ENCODE results near the gene CLN6.

DNA sequence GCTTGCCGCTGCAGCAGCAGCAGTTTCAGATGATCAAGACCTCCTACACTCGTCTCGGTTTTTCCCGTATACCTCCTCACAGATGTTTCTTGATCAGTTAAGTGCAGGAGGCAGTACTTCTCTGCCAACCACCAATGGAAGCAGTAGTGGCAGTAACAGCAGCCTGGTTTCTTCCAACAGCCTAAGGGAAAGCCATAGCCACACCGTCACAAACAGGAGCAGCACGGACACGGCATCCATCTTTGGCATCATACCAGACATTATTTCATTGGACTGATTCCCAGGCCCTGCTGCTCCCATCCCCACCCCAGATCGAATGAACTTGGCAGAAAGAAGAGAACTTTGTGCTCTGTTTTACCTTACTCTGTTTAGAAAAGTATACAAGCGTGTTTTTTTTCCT is 42.0 kb downstream of the CLN6 start:
- no peak for TF ChIP-seq ELF1 (tag; IDR thresholded peaks at IDR 0.05)
- TF ChIP-seq EZH2 (IDR thresholded peaks at IDR 0.05; ENCODE audit: borderline replicate concordance, low read depth, low read length) = no peak
- no peak for TF ChIP-seq POLR2G (IDR thresholded peaks at IDR 0.05; ENCODE audit: low read depth, low read length)
- TF ChIP-seq, protein P1, sequence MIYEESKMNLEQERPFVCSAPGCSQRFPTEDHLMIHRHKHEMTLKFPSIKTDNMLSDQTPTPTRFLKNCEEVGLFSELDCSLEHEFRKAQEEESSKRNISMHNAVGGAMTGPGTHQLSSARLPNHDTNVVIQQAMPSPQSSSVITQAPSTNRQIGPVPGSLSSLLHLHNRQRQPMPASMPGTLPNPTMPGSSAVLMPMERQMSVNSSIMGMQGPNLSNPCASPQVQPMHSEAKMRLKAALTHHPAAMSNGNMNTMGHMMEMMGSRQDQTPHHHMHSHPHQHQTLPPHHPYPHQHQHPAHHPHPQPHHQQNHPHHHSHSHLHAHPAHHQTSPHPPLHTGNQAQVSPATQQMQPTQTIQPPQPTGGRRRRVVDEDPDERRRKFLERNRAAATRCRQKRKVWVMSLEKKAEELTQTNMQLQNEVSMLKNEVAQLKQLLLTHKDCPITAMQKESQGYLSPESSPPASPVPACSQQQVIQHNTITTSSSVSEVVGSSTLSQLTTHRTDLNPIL (CRISPR knock-in tag; IDR thresholded peaks at IDR 0.05) = no peak
- TF ChIP-seq ZNF766 (CRISPR knock-in tag; conservative IDR thresholded peaks at IDR 0.05) = no peak
